C4-2B (cell line): ENCODE results near the gene CLTC.

Source experiments
- ZFX ChIP-seq: fragments of 450-650 bp; IDR thresholded peaks from 2 replicates; pipeline ENCODE4 v1.6.1; 2017
- TF ChIP-seq, protein P1 (sequence below): fragments of 450-650 bp; conservative IDR thresholded peaks from 2 replicates; pipeline ENCODE4 v1.5.1; 2017; ENCODE audit warnings: mild to moderate bottlenecking

DNA sequence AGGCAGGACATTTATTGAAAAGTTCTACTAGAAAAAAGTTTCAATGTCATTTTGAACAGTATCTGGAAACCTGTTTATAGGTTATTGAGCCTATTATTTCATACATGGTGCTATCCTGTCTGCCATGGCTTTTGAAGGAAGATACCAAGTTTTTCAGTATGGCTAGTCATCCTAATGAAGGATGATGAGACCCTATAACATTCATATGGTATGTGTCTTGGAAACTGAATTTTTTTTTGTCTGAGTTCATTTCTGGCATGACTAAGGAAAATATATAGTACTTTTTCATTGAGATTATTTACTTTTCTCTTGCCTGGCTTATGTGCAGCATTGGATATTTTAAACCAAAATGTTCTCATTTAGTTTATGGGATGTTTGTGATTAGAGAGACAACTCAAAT is 30.2 kb downstream of the CLTC start:
- TF ChIP-seq, protein P1, sequence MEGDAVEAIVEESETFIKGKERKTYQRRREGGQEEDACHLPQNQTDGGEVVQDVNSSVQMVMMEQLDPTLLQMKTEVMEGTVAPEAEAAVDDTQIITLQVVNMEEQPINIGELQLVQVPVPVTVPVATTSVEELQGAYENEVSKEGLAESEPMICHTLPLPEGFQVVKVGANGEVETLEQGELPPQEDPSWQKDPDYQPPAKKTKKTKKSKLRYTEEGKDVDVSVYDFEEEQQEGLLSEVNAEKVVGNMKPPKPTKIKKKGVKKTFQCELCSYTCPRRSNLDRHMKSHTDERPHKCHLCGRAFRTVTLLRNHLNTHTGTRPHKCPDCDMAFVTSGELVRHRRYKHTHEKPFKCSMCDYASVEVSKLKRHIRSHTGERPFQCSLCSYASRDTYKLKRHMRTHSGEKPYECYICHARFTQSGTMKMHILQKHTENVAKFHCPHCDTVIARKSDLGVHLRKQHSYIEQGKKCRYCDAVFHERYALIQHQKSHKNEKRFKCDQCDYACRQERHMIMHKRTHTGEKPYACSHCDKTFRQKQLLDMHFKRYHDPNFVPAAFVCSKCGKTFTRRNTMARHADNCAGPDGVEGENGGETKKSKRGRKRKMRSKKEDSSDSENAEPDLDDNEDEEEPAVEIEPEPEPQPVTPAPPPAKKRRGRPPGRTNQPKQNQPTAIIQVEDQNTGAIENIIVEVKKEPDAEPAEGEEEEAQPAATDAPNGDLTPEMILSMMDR, result no peak
- TF ChIP-seq ZFX, result no peak
